GM10847 (cell line): ENCODE measurements around the gene SYNE1.

Source experiments
- POLR2A ChIP-seq: IDR thresholded peaks from 2 replicates; pipeline ENCODE4 v1.6.1; 2011; ENCODE audit not compliant: insufficient read length; ENCODE audit errors: extremely low read depth

Gene SYNE1

GRCh38 chr6:152271776-152272464 lies 365.2 kb downstream of the SYNE1 start:
- TF ChIP-seq POLR2A: no peak

DNA sequence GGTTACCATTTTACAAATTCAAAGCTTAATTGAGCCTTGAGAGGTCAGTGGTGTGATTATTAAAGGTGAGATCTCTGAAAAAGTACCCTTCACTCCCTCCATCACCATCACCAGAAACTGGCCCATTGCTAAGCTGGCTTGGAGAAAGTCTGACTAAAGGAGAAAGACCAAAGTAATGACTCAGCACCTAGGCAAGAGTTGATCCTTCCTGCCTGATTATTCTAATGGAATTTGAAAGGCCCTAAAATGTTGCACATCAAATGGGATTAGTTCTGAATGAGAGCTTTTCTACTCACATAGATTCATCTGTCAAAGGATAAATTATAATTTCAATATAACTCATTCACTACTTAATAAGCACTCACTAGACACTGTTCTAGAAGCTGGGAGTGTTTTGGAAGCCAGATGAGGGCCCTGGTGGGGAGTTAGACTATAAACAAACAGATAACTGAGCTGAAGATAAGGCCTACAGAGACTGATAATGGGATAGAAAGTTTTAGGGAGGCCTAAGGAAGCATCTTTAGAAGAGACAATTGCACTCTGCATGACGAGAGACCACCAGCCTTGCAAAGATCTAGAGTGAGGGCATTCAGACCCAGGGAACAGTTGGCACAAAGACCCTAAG lies 366.7 kb downstream of the SYNE1 start:
- no peak for TF ChIP-seq POLR2A

- TF ChIP-seq POLR2A: no peak
These were observed 368.2 kb downstream of the SYNE1 start for GRCh38 chr6:152268846-152269442.

DNA sequence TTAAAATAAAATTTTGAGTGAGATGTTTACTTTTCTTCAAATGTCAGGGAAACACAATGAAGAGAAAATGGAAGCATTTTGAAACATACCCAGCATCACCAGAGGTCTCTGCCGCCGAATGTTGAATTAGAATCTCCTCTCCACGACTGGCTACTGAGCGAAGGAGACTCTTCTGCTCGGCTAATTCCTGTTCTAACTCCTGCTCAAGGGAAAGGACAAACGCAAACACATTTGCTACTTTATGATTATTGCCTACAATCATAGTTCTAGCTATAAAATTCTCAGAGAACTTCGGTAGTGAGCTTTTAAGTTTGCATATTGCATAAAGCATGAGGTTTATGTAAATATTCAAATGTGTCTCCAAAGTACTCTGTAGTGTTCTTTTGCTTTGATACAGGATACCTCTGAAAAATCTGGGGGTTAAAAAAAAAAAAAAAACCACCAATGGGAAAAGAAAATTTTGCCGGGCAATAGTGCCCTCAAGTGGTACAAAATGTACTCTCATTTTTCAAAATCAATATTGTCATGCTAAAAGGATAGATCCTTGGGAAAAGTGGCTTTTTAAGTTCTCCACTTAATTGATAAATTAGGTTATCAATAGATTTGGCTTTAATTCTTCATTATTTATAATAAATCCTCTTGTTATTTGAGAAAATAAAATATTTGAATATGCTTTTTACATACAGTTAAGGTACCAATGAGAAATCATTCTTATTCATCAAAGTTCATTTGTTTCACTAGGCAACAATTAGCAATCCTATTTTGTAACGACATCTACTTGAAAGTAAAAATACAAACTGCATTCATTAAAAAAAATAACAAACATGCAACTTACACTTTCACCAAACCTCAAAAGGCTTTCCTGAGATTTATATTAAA lies 369.0 kb downstream of the SYNE1 start:
- no peak for TF ChIP-seq POLR2A

DNA sequence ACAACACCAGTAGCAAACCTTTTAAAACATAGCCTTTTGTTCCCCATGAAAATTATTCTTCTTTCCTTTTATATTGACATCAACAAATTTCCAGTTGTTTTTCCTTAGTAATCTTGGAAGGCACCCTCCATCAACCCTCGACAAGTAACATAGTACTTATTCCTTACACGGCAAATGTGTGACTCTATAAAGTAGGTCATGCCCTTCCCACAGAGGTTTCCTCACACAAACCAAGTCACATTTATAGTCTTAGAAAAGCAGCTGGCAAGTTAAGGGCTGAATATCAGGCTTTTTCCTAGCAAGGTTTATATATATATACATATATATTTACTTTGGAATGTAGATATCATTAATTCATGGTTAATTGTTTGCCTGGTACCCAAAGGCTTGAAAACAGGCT lies 371.5 kb downstream of the SYNE1 start:
- no peak for TF ChIP-seq POLR2A

GRCh38 chr6:152263582-152263981 lies 373.6 kb downstream of the SYNE1 start:
- TF ChIP-seq POLR2A: no peak

DNA sequence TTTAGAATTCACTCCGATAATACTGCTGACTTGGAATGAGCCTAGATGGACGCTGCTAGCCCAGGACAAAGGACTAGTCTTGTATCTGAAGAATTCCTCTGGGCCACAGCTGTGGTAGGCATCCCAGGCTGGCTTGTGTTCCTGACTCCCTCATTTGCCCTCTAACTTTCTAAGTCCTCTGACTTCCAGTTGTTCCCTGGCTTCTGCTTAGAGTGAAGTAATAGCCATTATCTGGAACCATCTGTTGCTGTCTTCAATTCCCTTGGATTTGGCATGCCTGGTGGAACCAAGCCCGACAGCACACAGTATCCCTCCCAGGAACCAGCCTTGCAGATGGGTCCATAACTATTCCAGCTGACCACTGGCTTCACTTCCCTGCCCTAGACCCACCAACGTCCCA lies 376.0 kb downstream of the SYNE1 start:
- TF ChIP-seq POLR2A: no peak

- no peak for TF ChIP-seq POLR2A
These were observed 377.9 kb downstream of the SYNE1 start for GRCh38 chr6:152259234-152259633.

- TF ChIP-seq POLR2A: no peak
These were observed 379.6 kb downstream of the SYNE1 start for GRCh38 chr6:152257581-152257980.

GRCh38 chr6:152250127-152250526 lies 387.0 kb downstream of the SYNE1 start:
- no peak for TF ChIP-seq POLR2A

DNA sequence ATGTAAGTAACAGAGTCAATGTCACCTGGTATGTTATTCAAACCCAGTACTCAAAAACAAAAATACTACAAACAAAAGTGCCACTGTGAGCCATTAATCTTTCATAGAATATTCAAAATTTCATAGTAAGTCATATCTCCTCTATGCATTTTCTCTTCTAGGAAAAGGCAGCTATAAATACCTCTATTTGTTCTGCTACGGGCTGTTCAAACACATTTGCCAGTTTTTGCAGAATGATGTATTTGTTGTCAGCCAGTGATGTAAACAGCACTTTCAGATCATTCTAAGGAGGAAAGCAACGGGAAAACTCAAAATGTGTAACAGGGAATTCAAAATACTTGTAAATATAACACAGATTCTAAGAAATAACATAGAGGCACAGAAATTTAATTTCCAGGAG lies 388.2 kb downstream of the SYNE1 start:
- no peak for TF ChIP-seq POLR2A

- TF ChIP-seq POLR2A: no peak
These were observed 390.4 kb downstream of the SYNE1 start for GRCh38 chr6:152246554-152247337.

DNA sequence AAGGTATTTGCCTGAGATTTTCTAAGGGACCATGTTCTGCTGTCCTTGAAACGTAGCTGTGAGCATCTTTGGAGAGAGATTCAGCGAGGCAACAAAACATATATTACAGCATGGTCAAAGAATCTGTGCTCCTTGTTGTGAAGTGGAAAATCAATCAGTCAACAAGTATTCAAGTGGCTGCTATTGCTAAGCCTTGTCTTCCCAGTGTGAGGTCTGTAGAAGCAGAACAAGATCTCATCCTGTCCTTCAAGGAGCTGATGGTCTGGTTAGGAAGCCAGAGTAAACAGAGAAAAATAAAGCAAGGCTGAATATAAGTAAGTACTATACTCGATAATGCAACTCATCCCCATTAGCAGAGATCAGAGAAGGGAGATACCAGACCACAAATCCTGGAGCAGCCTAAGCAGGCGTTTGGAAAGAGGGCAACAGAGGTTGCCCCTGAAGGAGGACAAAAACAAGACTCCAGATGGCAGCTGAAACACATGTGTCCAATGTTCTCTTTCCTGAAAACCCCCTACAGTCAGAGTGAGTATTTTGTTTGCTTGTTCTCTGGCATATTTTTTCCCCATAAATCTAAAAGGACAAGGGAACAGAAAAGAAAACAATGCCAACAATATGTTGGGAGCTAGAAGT lies 392.0 kb downstream of the SYNE1 start:
- TF ChIP-seq POLR2A: no peak

GRCh38 chr6:152241013-152241766 lies 396.0 kb downstream of the SYNE1 start:
- TF ChIP-seq POLR2A: no peak
